HG03432 (cell line): ENCODE data around the gene PPP2R2B.

Experiments used
- ATAC-seq: cut with Tn5 transposase; IDR thresholded peaks from one replicate; pipeline ENCODE4 v1.9.1; 2021; ENCODE audit warnings: mild to moderate bottlenecking, moderate library complexity; ENCODE audit not compliant: unreplicated experiment

Gene PPP2R2B

DNA sequence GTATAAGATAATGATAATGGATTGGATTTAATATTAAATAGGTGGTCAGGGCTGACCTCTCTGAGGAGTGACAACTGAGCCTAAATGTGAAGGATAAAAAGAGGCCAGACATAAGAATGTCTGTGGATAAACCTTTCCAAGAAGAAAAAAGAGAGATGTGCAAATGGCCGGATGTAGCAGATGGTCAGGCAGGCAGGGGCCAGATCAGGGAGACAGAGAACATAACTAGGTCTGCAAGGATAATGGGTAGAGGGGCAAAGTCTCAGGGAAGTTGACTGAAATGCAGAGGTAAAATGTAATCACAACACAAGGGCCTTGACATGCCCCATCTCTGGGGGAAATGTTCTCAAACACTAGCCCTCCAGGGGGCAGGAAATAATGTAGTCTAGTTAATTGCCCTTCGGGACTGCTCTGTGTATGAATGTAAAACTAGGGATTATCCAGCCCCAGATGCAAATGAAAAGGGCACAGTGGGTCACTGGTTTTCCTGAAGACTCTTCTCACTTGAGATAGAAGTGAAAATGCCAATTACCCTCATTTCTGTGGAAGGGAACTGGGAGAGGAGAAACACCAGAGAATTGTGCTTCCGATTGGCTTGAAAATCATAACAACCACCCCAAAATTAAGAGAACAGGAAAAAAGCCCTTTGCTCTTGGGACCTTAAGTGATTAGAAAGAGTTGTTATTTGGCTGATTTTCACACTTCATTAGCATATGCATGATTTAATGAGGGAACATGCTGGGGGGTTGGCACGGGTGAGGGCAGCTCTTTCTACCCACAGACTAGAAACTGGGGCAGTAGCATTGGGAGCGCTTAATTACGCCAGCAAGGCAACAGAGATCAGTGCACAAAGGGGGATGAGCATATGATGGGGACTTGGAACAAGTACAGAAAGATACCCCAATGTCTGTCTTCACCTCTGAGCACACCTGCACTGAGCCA, 88.6 kb downstream of the PPP2R2B start:
- no peak for ATAC-seq

DNA sequence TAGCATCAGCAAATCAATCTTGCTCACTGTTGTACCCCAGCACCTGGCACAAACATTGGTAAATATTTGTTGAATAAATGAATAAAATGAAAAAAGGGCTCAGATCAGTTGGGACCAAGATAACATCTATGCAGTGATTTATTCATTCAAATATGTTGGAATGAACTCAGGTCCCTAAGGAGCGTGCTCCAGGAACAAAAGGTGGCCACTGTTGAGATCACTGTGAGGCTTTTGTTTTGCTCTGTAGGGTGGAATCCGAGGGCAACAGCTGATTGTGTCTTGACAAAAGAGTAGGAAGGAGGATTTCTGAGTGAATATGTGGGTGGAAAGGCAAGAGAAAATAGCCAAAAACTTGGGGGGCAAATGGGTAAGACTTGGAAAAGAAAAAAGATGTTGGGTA, 89.7 kb downstream of the PPP2R2B start:
- no peak for ATAC-seq

DNA sequence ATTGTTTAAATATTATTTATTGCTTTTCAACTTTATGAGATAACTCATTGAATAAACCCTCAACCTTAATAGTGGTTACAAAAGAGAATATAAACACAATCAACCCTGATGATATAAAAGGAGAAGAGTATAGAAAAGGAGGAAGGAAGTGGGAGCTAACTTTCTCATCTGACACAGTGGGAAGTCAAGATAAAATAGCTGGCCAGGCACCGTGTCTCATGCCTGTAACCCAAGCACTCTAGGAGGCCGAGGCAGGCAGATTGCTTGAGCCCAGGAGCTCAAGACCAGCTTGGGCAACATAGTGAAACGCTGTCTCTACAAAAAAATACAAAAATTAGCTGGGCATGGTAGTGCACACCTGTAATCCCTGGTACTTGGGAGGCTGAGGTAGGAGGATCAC, 93.5 kb downstream of the PPP2R2B start:
- ATAC-seq = no peak

DNA sequence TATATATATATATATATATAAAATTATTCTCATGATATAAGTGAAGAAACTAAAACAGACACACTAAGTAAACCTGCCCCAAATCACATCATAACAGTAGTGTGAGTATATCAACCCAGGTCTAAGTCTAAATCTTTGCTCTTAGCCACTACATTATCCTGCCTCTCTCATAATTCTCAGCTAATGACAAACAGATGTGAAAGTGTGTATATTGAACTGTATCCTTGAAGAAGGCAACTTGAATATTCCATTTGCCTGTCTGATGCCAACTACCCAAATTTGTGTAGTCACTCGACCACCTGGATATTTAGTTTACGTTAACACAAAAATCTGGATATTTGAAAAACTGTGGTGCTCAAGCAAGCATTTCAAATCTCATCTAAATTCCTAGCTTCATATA, 97.4 kb downstream of the PPP2R2B start:
- no peak for ATAC-seq

DNA sequence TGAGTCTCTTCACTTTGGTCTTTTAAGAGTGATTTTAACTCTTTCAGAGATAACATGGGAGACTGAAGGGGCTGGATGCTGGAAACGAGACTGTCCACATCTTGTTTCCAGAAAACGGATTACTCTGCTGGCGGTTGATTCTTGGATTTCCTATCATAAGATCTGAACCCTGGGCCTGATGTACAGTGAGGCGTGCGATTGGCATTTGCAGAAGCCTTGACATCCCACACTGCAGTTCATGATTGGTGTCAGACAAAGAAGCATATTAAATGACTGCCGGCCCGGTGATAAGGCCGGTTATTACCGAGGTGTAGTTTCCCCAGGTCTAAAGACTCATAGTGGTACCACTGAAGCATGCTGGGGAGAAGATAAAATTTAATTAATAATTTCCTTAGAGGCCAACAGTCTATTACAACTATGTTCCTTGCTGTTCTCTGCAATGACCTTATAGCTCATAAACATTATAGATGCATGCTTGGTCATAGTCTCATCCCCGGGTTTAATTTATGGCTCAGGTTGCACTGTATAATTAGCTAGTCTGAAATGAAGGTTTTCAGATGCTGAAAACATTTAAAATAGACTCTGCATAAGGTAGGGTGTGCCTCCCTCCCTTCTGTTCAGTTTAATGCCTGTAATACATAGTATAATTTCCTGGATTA, 99.2 kb downstream of the PPP2R2B start:
- no peak for ATAC-seq

DNA sequence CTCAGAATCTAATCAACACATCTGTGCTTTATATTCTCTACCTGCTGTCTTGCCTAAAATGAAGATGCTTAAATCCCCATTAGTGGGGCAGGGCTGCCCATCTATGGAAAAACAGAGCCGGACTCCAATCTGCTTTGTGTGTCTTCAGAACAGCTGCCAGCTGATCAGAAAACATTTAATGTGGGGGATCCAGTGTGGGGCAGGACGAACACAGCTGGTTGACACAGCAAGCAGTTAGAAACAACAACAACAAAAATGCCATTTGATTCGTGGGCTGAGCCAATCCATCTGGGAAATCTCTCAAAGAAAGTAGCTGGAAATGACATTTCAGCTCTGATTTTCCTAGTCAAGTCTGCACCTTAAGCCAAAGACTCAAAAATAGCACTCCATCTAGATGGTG, 99.8 kb downstream of the PPP2R2B start:
- no peak for ATAC-seq

DNA sequence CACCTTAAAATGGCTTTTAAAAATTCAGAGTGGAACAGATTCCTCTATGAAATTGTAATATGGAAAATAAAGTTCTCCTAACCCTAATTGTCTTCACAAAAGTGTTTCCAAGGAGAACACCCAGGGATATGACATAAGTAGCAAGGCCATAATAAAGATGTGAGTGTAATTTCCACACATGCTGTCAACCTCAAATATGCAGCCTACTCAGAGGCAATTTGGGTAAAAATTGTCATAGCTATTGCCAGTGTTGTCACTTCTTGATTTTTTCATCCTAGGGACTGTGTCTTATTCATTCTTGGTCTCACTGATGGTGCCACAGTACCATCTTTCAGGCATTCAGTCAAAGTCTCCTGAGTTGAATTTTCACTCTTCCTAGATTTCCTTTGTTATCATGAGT, 100.3 kb downstream of the PPP2R2B start:
- ATAC-seq = no peak

DNA sequence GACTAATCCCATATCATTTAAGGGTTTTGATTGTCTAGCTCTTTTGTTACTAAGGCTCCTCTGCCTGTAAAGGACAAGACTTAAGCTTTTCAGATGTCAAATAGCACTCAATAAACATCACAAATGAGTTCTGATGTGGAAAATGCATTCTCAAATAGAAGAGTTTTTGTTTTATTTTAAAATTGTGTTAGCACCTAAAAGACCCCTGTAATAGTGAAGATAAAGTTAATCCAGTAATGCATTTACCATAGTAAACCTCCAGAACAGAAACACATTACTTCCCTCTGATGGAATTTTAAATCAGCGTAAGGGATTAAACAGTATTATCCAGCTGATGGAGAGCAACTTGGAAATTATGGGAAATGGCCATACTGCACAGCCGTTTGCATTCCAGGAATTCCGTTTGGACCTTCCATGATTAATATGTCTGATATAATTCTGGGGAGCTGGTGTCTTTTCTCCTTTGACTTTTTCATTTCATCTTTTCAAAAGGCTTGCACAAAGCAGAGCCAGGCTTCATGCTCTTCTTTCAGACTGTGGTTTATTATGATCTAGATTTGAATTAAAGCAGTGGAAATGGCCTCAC, 105.6 kb downstream of the PPP2R2B start:
- ATAC-seq = no peak

DNA sequence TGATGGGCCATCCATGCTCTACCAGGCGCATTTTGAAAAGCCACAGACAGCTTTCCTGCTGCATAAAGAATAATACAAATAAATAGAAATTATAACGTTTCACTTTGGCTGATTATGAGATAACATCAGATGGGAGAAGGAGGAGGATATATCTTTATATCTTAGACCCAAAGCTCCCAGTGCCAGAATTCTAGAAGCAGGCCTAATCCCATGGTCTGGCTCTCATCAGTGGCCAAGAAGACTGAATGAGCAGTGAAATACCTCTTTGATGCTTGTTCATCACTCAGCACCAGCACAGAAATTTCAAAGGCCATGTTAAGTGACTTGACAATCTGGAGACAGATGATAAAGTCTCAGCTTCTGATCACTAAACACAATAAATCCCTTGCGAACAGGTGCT, 107.6 kb downstream of the PPP2R2B start:
- no peak for ATAC-seq

DNA sequence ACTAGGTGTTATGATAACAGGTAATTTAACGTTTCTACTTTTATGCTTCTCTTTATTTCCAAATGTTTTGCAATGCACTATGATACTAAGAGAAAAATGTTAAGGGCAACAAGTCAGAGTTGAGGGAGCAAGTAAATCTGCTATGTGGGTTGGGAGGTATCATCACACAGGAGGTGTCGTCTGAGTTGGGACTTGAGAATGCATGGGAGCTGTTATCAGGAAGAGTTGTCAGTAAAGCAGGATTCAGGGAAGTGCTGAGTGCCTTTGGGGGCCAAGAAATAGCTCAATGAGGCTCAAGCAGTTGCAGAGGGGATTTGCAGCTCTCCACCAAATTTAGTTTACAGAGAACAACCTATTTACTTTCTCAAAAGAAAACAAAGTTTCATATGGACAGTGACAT, 108.0 kb downstream of the PPP2R2B start:
- no peak for ATAC-seq

DNA sequence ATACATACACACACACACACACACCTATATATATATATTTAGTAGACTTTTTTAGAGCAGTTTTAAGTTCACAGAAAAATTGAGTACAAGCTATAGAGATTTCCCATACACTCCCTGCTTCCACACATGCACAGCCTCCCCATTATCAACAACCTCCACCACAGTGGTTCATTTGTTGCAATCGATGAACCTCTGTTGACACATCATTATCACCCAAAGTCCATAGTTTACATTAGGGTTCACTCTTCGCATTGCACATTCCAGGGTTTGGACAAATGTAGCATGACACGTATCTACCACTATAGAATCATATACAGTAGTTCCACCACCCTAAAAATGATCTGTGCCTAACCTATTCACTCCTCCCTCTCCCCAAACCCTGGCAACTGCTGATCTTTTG, 111.0 kb downstream of the PPP2R2B start:
- ATAC-seq = no peak

DNA sequence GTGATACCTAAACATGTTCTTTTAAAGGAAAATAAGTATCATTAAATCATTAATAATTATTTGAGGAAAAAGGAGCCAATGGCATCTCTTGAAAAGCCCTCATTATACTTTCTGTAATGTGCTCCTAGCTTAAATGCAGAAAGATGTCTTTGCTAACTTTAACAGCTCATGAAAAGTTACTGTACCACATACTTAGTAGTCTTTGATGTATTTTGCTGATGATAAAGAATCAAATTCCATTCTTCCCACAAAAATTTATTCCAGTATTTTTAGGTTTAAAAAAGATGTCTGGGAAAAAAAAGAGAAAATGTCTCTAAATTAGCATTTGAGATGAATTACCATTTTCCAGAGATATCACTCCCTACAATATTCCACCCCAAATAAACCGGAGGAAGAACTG, 112.5 kb downstream of the PPP2R2B start:
- ATAC-seq = no peak

DNA sequence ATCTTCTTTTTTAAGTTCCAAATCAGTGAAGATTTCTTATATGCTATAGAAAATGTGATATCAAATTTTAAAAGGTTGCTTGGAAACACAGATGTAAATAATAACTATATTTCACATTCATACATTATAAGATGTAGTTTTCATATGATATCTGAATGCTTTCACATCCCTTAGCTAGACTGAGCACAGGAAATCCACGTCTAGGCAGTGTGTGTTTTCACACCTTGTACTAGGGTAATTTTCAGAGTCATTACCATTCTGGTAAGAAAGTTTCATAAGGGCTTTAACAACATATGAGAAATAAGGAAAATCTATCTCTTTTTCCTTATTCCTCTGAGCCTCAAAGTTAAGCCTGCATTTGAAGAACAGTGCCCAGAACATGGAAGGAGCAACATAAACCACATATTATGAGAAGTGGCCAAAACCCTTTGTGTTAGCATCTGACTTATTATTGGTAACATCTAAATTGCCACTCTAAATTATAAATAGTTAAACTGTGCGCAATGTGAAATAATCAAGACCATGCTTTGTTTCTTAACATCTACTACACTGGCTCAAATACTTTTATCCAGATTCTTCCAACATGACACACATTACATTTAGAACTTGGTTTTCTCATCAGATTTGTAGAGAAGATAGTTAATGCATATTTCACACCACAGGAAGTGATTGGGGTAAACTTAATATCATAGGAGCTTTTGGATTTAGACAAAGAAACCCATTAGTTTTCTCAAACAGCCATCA, 113.3 kb downstream of the PPP2R2B start:
- ATAC-seq = no peak

DNA sequence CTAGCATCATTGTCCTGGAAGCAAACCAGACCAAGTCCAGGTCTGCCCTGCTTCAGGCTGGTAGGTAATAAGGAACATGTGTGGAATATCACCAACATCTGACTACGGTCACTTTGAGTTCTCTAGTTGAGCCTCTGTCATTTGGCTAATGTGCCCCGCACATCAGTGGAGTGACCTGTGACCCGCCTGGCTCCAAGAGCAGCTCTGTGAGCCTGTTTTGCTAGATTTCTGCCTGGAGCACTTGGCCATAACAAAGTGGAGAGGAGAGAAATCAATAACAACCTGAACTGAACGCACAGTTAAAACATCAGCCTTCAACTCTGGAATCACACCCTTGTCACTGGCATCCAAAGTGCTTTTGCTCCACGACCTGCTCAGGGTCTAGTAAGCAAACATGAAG, 115.7 kb downstream of the PPP2R2B start:
- no peak for ATAC-seq

DNA sequence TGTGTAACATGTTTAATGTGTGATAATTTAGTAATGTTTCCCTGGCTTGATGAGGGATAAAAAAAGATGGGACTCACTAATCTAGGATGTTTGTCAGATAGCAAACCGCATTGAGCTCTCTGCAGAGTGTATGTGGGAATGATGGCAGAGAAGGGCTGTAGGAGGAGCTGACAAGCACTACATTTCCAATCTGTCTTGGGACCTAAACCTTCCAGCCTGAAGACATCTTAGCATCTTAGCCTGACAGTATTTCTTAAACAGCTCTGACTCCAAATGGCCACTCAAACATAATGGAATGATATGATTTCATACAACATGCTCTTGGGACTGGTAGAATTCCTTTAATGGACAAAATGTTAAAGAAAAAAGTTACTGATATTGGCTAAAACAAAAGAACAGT, 116.7 kb downstream of the PPP2R2B start:
- no peak for ATAC-seq

DNA sequence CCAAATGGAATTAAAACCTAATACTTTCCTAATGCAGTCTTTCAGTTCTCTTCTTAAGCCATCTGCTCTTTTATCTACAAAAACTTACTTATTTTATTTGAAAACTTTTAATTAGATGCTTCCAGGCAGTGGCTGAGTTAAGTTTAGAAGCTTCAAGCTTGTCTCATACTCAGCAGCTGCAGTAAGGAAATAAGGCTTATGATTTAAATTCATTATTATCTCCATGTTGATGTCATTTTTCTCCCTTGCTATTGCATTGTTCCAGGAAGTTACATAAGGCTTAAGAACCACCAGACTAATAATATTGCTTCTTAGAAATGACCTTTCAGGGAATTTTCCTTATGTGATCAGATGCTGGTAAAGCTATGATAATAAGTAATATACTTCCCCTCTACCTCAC, 119.6 kb downstream of the PPP2R2B start:
- ATAC-seq = no peak

DNA sequence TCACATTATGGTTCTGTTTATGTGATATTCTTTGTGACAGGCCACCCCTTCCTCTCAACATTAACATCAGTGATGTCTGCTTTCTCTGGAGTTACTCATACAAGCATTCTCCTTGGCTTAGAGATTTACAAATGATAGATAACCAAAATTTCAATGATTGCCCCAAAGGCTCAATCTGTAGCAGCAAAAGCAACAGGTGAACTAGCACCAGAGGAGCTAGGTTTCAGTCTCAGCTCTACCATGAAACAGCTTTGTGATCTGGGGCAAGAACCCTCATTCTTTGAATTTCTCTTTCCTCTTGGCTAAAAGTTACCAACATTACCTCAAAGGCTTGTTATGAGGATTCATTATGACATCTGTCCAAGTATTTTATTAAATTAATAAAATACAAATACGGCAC, 120.5 kb downstream of the PPP2R2B start:
- ATAC-seq = no peak

DNA sequence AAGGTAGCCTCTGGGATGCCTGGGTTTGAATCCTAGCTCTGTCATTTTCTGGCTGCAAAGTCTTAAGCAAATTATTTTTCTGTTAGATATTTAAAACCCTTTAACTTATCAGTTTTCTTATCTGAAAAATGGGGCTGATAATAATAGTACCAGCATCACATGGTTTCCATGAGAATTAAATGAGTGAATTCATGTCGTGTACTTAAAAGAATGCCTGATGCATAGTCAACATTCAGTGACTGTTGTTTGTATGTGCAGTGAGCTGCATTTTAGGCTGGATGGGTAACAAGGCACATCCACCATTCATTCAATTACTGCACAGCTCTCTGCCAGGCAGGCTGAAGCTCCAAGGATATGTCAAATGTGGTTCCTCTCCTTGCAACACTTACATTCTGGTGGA, 122.0 kb downstream of the PPP2R2B start:
- no peak for ATAC-seq

DNA sequence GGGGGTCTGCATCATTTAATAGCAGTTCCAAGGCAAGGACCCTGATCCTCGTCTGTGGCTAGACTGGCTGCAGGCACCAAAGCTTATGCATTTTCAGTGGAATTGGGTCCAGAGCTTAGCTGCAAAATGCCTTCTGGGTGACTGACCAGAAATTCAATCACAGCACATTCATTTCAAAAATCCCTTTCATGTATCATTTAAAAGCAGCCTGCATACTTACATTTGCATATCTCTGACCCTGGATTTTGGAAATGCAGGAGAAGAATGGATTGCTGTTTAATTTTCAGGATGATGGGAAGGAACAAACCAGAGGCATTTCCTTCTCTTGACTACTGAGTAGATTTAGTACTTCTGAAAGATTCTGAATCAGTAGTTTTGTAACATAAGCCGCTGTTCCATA, 122.8 kb downstream of the PPP2R2B start:
- no peak for ATAC-seq

DNA sequence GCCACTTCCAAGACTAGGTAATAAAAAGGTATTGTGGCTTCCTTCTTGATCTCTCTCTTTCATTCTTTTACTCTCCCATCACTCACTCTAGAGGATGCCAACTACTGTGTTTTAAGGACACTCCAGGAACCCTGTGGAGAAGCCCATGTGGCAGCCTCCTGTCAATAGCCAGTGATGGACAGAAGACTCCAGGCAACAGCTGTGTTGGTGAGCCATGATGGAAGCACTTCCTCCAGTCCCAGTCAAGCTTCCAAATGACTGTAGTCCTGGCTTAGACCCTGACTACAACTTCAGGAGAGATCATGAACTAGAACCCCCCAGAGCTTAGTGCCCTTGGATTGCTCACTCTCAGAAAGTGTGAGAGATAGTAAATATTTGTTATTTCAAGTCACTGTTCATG, 123.9 kb downstream of the PPP2R2B start:
- ATAC-seq = no peak

DNA sequence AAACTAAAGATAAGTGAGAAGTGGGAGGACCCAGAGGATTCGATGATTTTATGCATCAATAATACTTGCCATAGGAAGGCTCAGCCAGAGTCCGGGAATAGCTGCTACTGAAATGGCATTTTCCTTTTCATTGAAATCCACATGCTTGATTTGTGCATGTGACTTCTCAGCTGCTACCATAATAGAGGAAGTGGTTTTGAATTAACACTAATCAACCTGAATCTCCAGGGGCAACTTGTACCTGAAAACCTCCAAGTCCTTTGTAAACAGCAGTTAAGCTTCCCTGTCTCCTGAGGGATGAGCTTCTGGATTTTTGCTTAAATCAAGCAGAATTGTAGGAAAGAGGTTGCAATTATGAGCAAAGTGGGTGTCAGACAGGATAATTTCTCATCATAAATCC, 124.9 kb downstream of the PPP2R2B start:
- no peak for ATAC-seq
